ENCODE measurements around the gene OR4D9.

OR4D9 gene

GRCh38 chr11:59560702-59561473 lies 49.5 kb downstream of the OR4D9 start:
- DNase-seq (ENCODE audit: low read depth, low spot score) = peak; percentile 89
- in situ Hi-C loops (cut with HindIII; ENCODE audit: low sequenced_read_pairs) = no loop called here
- TF ChIP-seq, protein P1, sequence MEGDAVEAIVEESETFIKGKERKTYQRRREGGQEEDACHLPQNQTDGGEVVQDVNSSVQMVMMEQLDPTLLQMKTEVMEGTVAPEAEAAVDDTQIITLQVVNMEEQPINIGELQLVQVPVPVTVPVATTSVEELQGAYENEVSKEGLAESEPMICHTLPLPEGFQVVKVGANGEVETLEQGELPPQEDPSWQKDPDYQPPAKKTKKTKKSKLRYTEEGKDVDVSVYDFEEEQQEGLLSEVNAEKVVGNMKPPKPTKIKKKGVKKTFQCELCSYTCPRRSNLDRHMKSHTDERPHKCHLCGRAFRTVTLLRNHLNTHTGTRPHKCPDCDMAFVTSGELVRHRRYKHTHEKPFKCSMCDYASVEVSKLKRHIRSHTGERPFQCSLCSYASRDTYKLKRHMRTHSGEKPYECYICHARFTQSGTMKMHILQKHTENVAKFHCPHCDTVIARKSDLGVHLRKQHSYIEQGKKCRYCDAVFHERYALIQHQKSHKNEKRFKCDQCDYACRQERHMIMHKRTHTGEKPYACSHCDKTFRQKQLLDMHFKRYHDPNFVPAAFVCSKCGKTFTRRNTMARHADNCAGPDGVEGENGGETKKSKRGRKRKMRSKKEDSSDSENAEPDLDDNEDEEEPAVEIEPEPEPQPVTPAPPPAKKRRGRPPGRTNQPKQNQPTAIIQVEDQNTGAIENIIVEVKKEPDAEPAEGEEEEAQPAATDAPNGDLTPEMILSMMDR (IDR thresholded peaks at IDR 0.05; ENCODE audit: low read depth, low read length) = no peak
- H3K4me3 ChIP-seq (ENCODE audit: low read depth, low read length) = peak overlapping the region; percentile 86

DNA sequence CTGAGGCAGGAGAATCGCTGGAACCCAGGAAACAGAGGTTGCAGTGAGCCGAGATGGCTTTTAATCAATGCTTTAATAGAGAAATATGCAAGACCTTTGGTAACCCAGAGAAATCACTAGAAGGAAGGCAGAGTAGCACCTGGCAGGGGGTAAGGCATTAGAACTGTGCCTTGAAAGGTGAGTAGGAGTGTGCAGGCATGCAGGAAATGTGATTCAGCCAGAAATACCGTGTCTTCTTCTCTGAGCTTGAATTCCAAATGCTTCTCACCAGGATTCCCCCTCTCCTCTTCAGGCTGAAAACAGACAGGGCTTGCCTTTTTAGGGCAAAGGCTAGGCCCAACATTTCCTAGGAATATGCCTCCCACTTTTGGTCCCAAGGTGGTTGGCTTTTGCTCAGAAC lies 51.0 kb downstream of the OR4D9 start:
- DNase-seq (ENCODE audit: low read depth, low spot score) = no peak
- H3K4me3 ChIP-seq (ENCODE audit: low read depth, low read length) = no peak overlapping the region
- TF ChIP-seq, protein P1 (IDR thresholded peaks at IDR 0.05; ENCODE audit: low read depth, low read length) = no peak
- in situ Hi-C loops (cut with HindIII; ENCODE audit: low sequenced_read_pairs) = no loop called here
